ENCODE data around the gene TMEM132C.
A peak's percentile ranks its signal among the peaks of the same experiment; 100 is the strongest.

The TMEM132C gene

DNA sequence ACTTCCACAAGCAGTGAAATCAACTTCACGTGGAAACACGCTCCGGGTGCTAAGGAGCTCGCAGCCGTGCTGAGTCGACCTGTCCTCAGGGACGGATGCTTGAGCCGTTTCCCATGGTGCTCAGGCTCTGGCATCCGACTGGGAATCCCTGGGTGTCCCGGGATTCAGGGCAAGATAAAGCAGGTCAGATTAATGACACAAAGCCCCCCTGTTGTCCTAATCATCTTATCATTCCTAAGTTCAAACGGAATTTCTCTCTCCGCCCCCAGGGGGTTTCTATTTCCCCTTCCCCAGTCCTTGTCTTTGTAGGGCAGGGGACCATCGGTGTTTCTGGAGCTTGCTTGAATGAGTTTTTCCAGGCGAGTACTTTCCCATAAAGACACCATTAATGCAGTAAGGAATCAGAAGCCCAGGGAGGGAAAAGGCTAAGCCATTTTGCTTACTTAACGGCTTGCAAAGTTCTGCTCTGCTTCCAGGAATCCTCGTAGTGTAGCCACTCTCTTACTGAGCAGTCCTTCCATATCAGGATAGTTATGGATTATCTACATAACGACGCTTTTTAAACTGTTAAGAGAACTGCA lies 116.5 kb downstream of the TMEM132C start:
- no peak for TF ChIP-seq ZBTB7A (IDR thresholded peaks at IDR 0.05; ENCODE audit: low read depth)
- TF ChIP-seq NFIC (IDR thresholded peaks at IDR 0.05): no peak
- TF ChIP-seq TEAD4 (IDR thresholded peaks at IDR 0.05): no peak
- TF ChIP-seq, protein P1, sequence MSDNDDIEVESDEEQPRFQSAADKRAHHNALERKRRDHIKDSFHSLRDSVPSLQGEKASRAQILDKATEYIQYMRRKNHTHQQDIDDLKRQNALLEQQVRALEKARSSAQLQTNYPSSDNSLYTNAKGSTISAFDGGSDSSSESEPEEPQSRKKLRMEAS (IDR thresholded peaks at IDR 0.05): no peak
- TF ChIP-seq YY1 (IDR thresholded peaks at IDR 0.05; ENCODE audit: low read depth): no peak
- TF ChIP-seq, protein P2, sequence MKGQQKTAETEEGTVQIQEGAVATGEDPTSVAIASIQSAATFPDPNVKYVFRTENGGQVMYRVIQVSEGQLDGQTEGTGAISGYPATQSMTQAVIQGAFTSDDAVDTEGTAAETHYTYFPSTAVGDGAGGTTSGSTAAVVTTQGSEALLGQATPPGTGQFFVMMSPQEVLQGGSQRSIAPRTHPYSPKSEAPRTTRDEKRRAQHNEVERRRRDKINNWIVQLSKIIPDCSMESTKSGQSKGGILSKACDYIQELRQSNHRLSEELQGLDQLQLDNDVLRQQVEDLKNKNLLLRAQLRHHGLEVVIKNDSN (IDR thresholded peaks at IDR 0.05): no peak
- no peak for TF ChIP-seq TCF12 (IDR thresholded peaks at IDR 0.05; ENCODE audit: low read depth)
- no peak for TF ChIP-seq FOXM1 (IDR thresholded peaks at IDR 0.05; ENCODE audit: borderline replicate concordance, low read depth)
- TF ChIP-seq CEBPB (IDR thresholded peaks at IDR 0.05): no peak
- no peak for TF ChIP-seq EP300 (IDR thresholded peaks at IDR 0.05; ENCODE audit: borderline replicate concordance)
- no peak for TF ChIP-seq RAD21 (IDR thresholded peaks at IDR 0.05; ENCODE audit: low read depth)
- TF ChIP-seq CREB1 (IDR thresholded peaks at IDR 0.05; ENCODE audit: low read depth): no peak
- TF ChIP-seq, protein P3, sequence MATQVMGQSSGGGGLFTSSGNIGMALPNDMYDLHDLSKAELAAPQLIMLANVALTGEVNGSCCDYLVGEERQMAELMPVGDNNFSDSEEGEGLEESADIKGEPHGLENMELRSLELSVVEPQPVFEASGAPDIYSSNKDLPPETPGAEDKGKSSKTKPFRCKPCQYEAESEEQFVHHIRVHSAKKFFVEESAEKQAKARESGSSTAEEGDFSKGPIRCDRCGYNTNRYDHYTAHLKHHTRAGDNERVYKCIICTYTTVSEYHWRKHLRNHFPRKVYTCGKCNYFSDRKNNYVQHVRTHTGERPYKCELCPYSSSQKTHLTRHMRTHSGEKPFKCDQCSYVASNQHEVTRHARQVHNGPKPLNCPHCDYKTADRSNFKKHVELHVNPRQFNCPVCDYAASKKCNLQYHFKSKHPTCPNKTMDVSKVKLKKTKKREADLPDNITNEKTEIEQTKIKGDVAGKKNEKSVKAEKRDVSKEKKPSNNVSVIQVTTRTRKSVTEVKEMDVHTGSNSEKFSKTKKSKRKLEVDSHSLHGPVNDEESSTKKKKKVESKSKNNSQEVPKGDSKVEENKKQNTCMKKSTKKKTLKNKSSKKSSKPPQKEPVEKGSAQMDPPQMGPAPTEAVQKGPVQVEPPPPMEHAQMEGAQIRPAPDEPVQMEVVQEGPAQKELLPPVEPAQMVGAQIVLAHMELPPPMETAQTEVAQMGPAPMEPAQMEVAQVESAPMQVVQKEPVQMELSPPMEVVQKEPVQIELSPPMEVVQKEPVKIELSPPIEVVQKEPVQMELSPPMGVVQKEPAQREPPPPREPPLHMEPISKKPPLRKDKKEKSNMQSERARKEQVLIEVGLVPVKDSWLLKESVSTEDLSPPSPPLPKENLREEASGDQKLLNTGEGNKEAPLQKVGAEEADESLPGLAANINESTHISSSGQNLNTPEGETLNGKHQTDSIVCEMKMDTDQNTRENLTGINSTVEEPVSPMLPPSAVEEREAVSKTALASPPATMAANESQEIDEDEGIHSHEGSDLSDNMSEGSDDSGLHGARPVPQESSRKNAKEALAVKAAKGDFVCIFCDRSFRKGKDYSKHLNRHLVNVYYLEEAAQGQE (IDR thresholded peaks at IDR 0.05; ENCODE audit: low read depth): no peak

DNA sequence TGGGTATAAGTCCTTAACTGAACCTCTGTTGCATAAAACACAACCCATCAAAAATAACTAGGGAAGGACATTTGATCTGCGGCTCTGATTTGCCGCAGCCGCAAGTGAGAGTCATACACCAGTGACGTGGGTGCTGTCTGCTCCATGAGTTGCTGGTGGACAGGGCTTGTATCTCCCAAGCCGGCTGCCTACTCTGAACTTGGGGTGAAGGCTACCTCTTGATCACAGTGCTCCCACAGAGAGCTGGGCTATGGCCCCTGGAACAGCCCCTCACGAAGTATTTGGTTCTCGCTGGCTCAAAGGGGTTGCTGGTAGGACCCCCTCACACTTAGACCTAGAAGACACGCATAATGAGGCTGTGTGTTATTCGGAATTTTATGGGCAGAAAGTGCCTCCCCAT lies 118.8 kb downstream of the TMEM132C start:
- TF ChIP-seq, protein P1 (IDR thresholded peaks at IDR 0.05): no peak
- TF ChIP-seq FOXM1 (IDR thresholded peaks at IDR 0.05; ENCODE audit: borderline replicate concordance, low read depth): no peak
- TF ChIP-seq EGR1 (IDR thresholded peaks at IDR 0.05): no peak
- no peak for TF ChIP-seq RAD21 (IDR thresholded peaks at IDR 0.05; ENCODE audit: low read depth)
- no peak for TF ChIP-seq ZBTB7A (IDR thresholded peaks at IDR 0.05; ENCODE audit: low read depth)
- TF ChIP-seq CEBPB (IDR thresholded peaks at IDR 0.05): no peak
- TF ChIP-seq, protein P2 (IDR thresholded peaks at IDR 0.05): no peak
- TF ChIP-seq TCF12 (IDR thresholded peaks at IDR 0.05; ENCODE audit: low read depth): no peak
- TF ChIP-seq TAF1 (IDR thresholded peaks at IDR 0.05; ENCODE audit: low read depth): no peak
- no peak for TF ChIP-seq EP300 (IDR thresholded peaks at IDR 0.05; ENCODE audit: borderline replicate concordance)
- TF ChIP-seq CREB1 (IDR thresholded peaks at IDR 0.05; ENCODE audit: low read depth): no peak
- no peak for TF ChIP-seq YY1 (IDR thresholded peaks at IDR 0.05; ENCODE audit: low read depth)
- no peak for TF ChIP-seq TEAD4 (IDR thresholded peaks at IDR 0.05)
- TF ChIP-seq NFIC (IDR thresholded peaks at IDR 0.05): no peak

DNA sequence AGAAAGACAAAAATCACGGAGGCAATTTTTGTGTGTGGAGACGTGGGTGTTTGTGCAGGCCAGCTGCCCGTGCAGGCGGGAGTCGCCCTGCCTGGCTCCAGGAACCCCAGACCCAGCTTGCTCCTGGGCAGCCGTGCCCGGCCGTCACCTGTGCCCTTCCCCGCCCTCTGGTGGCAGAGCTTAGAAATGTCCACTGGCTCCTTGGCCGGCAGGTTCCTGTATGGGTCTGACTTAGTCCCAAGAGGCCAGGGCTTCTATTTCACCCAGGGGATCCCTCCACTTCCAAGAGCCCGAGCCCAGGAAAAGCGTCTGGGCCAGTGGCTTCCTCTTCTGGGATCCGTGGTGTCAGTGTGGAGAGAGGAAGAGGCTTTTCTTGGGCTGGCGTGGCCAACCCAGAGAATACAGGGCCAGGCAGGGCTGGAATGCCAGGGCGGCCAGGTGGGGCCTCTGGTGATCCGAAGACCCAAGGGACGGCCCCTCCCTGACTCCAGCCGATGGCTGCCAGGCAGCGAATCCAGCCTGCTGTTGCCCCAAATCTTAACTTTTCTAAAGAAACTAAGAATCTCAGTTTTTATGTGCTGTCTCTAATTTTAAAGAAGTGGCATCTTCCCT lies 120.9 kb downstream of the TMEM132C start:
- TF ChIP-seq RAD21 (IDR thresholded peaks at IDR 0.05; ENCODE audit: low read depth) (peak; percentile 38; the same call in 1 of the 2 replicates), TAF1 (IDR thresholded peaks at IDR 0.05; ENCODE audit: low read depth) (no peak)

DNA sequence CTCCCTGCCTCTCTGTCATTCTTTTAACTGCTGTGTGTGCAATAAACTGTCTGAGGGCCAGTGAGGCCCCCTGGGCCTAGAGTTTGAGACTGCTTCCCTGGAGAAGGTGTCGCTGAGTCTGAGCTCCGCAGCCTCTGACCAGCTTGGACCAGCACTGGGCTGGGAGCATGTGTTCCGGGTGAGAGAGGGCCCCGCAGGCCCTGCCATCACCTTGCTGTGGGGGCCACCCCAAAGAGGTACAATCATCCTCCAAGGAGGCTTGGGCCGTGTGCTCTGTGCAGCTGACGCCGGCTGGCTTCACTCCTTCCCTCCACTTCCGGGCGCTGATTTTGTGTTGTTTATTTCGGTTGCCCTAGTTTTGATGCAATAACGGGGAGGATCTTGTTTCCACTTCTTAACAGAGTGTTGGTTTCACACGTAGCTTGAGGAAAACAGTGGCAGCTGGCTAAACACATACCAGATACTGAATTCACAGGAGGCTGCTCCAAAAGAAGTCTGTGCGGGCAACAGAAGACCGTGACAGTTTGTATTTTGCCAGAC lies 121.6 kb downstream of the TMEM132C start:
- TF ChIP-seq ZBTB7A (IDR thresholded peaks at IDR 0.05; ENCODE audit: low read depth) (no peak), CEBPB (IDR thresholded peaks at IDR 0.05) (no peak), FOXM1 (IDR thresholded peaks at IDR 0.05; ENCODE audit: borderline replicate concordance, low read depth) (no peak), TEAD4 (IDR thresholded peaks at IDR 0.05) (no peak), YY1 (IDR thresholded peaks at IDR 0.05; ENCODE audit: low read depth) (no peak), EP300 (IDR thresholded peaks at IDR 0.05; ENCODE audit: borderline replicate concordance) (no peak)
- TF ChIP-seq, protein P2 (IDR thresholded peaks at IDR 0.05): no peak
- TF ChIP-seq, protein P3 (IDR thresholded peaks at IDR 0.05; ENCODE audit: low read depth): no peak

DNA sequence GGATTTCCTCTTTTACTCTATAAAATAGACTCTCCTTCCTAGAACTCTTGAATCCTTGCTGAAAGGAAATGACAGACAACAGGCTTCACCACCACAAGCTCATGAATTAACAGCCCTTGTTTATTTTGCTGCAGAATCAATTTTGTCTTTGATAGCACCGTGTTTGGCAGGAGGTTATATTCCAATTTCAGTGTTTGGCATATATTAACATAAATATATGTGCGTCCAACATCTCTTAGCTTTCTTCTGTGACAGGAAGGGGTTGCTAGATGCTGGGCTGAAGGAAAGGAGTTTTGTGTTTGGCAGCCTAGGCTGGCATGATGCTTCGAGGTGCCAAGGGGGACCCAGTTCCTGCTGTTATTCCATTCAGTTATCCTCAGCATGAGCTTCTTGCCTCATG lies 126.4 kb downstream of the TMEM132C start:
- TF ChIP-seq EGR1 (IDR thresholded peaks at IDR 0.05) (no peak), TEAD4 (IDR thresholded peaks at IDR 0.05) (no peak), FOXM1 (IDR thresholded peaks at IDR 0.05; ENCODE audit: borderline replicate concordance, low read depth) (no peak), TAF1 (IDR thresholded peaks at IDR 0.05; ENCODE audit: low read depth) (no peak), NFIC (IDR thresholded peaks at IDR 0.05) (no peak), EP300 (IDR thresholded peaks at IDR 0.05; ENCODE audit: borderline replicate concordance) (no peak), TCF12 (IDR thresholded peaks at IDR 0.05; ENCODE audit: low read depth) (no peak), ZBTB7A (IDR thresholded peaks at IDR 0.05; ENCODE audit: low read depth) (no peak), CEBPB (IDR thresholded peaks at IDR 0.05) (no peak), YY1 (IDR thresholded peaks at IDR 0.05; ENCODE audit: low read depth) (no peak)
- TF ChIP-seq, protein P2 (IDR thresholded peaks at IDR 0.05): no peak
- TF ChIP-seq, protein P3 (IDR thresholded peaks at IDR 0.05; ENCODE audit: low read depth): no peak
- TF ChIP-seq, protein P1 (IDR thresholded peaks at IDR 0.05): no peak

Data from Ishikawa (cell line).